DMS79 (cell line): ENCODE results near the gene AQP12A.
"Not testable (repeated sequence)": the region's sequence is repeated elsewhere in the genome, so short reads cannot be mapped to it uniquely, and the experiment has no call there.

ENCODE experiments used
- DNase-seq: peaks from one replicate; lab custom pipeline; 2025; lab: John Stamatoyannopoulos, UW

The AQP12A gene

GRCh38 chr2:240691631-240692420 is at the start of gene AQP12A:
AQP12A (plus strand) TSS chr2:240691866; CDS start chr2:240691914, 48 bp downstream.
- not testable (repeated sequence) for DNase-seq

GRCh38 chr2:240642061-240642805 is 49.4 kb upstream of the AQP12A start:
- no peak for DNase-seq

- no peak for DNase-seq
These were observed 48.9 kb upstream of the AQP12A start for GRCh38 chr2:240642806-240643092.

GRCh38 chr2:240643093-240643810 is 48.4 kb upstream of the AQP12A start:
- no peak for DNase-seq

GRCh38 chr2:240643811-240644150 is 47.9 kb upstream of the AQP12A start:
- no peak for DNase-seq

GRCh38 chr2:240644171-240644651 is 47.5 kb upstream of the AQP12A start:
- DNase-seq = no peak

GRCh38 chr2:240644859-240645301 is 46.8 kb upstream of the AQP12A start:
- DNase-seq = no peak

- DNase-seq = no peak
These were observed 46.3 kb upstream of the AQP12A start for GRCh38 chr2:240645346-240645745.

GRCh38 chr2:240645801-240646175 is 45.9 kb upstream of the AQP12A start:
- DNase-seq = no peak

GRCh38 chr2:240646176-240646899 is 45.3 kb upstream of the AQP12A start:
- no peak for DNase-seq

- DNase-seq = no peak
These were observed 44.7 kb upstream of the AQP12A start for GRCh38 chr2:240646900-240647502.

GRCh38 chr2:240647503-240648154 is 44.0 kb upstream of the AQP12A start:
- no peak for DNase-seq

GRCh38 chr2:240648155-240648649 is 43.5 kb upstream of the AQP12A start:
- no peak for DNase-seq

GRCh38 chr2:240648650-240649275 is 42.9 kb upstream of the AQP12A start:
- DNase-seq = no peak

- DNase-seq = no peak
These were observed 42.3 kb upstream of the AQP12A start for GRCh38 chr2:240649331-240649730.

GRCh38 chr2:240650254-240650965 is 41.3 kb upstream of the AQP12A start:
- DNase-seq = no peak

GRCh38 chr2:240651185-240651584 is 40.5 kb upstream of the AQP12A start:
- no peak for DNase-seq

GRCh38 chr2:240655931-240656886 is 35.5 kb upstream of the AQP12A start:
- no peak for DNase-seq

- not testable (repeated sequence) for DNase-seq
These were observed 31.8 kb upstream of the AQP12A start for GRCh38 chr2:240659883-240660282.
